ENCODE data around the gene C5orf47. TPM values are rescaled to one million over a fixed set of nuclear protein-coding genes. Genes with fewer than 3 reads are reported as not detected.

C5orf47 gene
- total and polyA plus RNA-seq, 2 donors (not counting 1 experiment from before 2014, with no cell fraction given) = not detected

DNA sequence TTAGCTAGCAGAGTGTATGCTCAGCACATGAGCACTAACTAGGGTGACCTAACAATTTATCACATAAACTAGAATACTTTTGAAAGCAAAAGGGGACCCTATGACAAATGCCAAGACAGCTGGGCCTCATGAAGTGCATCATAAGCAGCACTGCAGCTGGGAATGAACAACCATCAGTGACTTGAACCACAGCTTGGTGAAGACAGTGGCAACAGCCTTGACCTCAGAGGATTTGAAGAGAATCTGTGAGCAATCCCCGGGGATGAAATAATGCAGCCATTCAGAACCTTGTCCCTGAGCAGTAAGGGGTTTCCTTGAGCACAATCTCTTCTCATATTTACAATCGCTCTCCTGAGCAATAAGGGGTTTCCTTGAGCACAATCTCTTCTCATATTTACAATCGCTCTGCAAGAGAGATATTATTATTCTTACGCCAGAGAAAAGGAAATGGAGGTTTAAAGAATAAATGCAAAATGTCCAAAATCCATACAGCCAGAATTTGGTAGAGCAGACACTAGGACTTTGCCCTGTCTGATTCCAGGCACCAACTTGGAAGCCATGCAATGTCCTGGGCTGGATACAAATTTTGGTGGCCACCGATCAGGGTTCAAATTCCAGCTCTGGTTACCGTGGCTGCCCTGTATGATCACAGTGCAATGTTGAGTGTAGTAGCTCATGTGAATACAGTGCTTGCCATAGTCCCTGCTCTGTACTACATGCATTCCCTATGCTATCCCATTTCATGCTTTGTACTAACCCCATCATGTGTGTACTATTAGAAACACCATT, 55.7 kb downstream of the C5orf47 start:
- no peaks in the 10 kb centered on the region for H3K79me2 ChIP-seq (ENCODE audit: control insufficient read depth, insufficient read depth, low read length)
- H2AFZ ChIP-seq (ENCODE audit: low read length) = no peak overlapping the region

GRCh38 chr5:174045470-174046025, 56.6 kb downstream of the C5orf47 start, which contains the start of gene NSG2:
NSG2 (plus strand) TSS chr5:174045706; CDS start chr5:174046756, 1,050 bp downstream.
- no peak within 1 kb of the TSS for H3K4me3 ChIP-seq (replicated peaks in 1 of 4; ENCODE audit: control extremely low read depth in 1 of 4, insufficient read depth in 1 of 4, low read depth in 3 of 4, low read length in 4 of 4)
- no peaks in the 10 kb centered on the region for H3K36me3 ChIP-seq (ENCODE audit: control insufficient read depth, insufficient read depth, low read length)
- H3K79me2 ChIP-seq (ENCODE audit: control insufficient read depth, insufficient read depth, low read length) = no peaks in the 10 kb centered on the region
- no peaks in the 10 kb centered on the region for H3K9me3 ChIP-seq (ENCODE audit: control insufficient read depth, insufficient read depth, low read depth, low read length)
- H3K9ac ChIP-seq (ENCODE audit: insufficient read depth, low read length) = no peak within 1 kb of the TSS
- TF ChIP-seq EZH2 (IDR thresholded peaks at IDR 0.05; ENCODE audit: low read length, missing control alignments) = no peak
- TF ChIP-seq, protein P1, sequence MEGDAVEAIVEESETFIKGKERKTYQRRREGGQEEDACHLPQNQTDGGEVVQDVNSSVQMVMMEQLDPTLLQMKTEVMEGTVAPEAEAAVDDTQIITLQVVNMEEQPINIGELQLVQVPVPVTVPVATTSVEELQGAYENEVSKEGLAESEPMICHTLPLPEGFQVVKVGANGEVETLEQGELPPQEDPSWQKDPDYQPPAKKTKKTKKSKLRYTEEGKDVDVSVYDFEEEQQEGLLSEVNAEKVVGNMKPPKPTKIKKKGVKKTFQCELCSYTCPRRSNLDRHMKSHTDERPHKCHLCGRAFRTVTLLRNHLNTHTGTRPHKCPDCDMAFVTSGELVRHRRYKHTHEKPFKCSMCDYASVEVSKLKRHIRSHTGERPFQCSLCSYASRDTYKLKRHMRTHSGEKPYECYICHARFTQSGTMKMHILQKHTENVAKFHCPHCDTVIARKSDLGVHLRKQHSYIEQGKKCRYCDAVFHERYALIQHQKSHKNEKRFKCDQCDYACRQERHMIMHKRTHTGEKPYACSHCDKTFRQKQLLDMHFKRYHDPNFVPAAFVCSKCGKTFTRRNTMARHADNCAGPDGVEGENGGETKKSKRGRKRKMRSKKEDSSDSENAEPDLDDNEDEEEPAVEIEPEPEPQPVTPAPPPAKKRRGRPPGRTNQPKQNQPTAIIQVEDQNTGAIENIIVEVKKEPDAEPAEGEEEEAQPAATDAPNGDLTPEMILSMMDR (conservative IDR thresholded peaks at IDR 0.05 in 1 of 2, IDR thresholded peaks at IDR 0.05 in 1 of 2; ENCODE audit: low read depth in 1 of 2, low read length in 2 of 2) = peak; percentile 11 to 45
- peak; percentile 78 to 94 for DNase-seq (ENCODE audit: low read depth in 2 of 2)
- no peak within 1 kb of the TSS for H3K27ac ChIP-seq (ENCODE audit: insufficient read depth, low read length)
- no peaks in the 10 kb centered on the region for H3K27me3 ChIP-seq (ENCODE audit: control insufficient read depth, insufficient read depth, low read length)
- H4K20me1 ChIP-seq (ENCODE audit: control insufficient read depth, extremely low read depth, insufficient read depth, low read length) = no peaks in the 10 kb centered on the region
- H2AFZ ChIP-seq (ENCODE audit: low read length) = no peak within 1 kb of the TSS
- H3K4me1 ChIP-seq (ENCODE audit: control insufficient read depth, extremely low read depth, insufficient read depth, low read length) = no peaks in the 10 kb centered on the region
- H3K4me2 ChIP-seq (ENCODE audit: extremely low read depth, insufficient read depth, low read length) = no peak within 1 kb of the TSS

More for the DNA sequence above, 55.7 kb downstream of the C5orf47 start:
- H3K4me1 ChIP-seq (ENCODE audit: control insufficient read depth, extremely low read depth, insufficient read depth, low read length) = no peaks in the 10 kb centered on the region
- H3K4me2 ChIP-seq (ENCODE audit: extremely low read depth, insufficient read depth, low read length) = no peak overlapping the region
- no peak overlapping the region for H3K27ac ChIP-seq (ENCODE audit: insufficient read depth, low read length)
- H3K27me3 ChIP-seq (ENCODE audit: control insufficient read depth, insufficient read depth, low read length) = no peaks in the 10 kb centered on the region
- no peak for TF ChIP-seq EZH2 (IDR thresholded peaks at IDR 0.05; ENCODE audit: low read length, missing control alignments)
- TF ChIP-seq, protein P1 (conservative IDR thresholded peaks at IDR 0.05 in 1 of 2, IDR thresholded peaks at IDR 0.05 in 1 of 2; ENCODE audit: low read depth in 1 of 2, low read length in 2 of 2) = no peak
- no peak for DNase-seq (ENCODE audit: low read depth in 2 of 2)
- no peaks in the 10 kb centered on the region for H4K20me1 ChIP-seq (ENCODE audit: control insufficient read depth, extremely low read depth, insufficient read depth, low read length)
- no peaks in the 10 kb centered on the region for H3K9me3 ChIP-seq (ENCODE audit: control insufficient read depth, insufficient read depth, low read depth, low read length)
- no peak overlapping the region for H3K9ac ChIP-seq (ENCODE audit: insufficient read depth, low read length)
- no peak overlapping the region for H3K4me3 ChIP-seq (replicated peaks in 1 of 4; ENCODE audit: control extremely low read depth in 1 of 4, insufficient read depth in 1 of 4, low read depth in 3 of 4, low read length in 4 of 4)
- H3K36me3 ChIP-seq (ENCODE audit: control insufficient read depth, insufficient read depth, low read length) = no peaks in the 10 kb centered on the region

DNA sequence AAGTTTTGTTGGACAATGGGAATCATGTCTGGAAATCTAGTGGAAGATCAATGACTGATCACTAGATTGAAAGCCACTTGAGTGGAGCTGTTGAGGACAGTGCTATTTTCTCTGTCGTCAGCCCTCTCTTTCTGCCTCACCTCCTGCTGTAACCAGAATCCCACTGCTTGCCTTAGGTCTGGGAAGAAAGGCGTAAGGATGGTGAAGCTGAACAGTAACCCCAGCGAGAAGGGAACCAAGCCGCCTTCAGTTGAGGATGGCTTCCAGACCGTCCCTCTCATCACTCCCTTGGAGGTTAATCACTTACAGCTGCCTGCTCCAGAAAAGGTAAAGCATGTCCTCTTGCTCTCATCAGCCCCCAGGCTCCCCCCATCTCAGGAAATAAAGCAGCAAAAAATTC, 57.6 kb downstream of the C5orf47 start:
- no peak for DNase-seq (ENCODE audit: low read depth in 2 of 2)
- no peaks in the 10 kb centered on the region for H3K9me3 ChIP-seq (ENCODE audit: control insufficient read depth, insufficient read depth, low read depth, low read length)
- H3K4me3 ChIP-seq (replicated peaks in 1 of 4; ENCODE audit: control extremely low read depth in 1 of 4, insufficient read depth in 1 of 4, low read depth in 3 of 4, low read length in 4 of 4) = no peak overlapping the region
- H2AFZ ChIP-seq (ENCODE audit: low read length) = no peak overlapping the region
- no peaks in the 10 kb centered on the region for H3K79me2 ChIP-seq (ENCODE audit: control insufficient read depth, insufficient read depth, low read length)
- H3K4me1 ChIP-seq (ENCODE audit: control insufficient read depth, extremely low read depth, insufficient read depth, low read length) = no peaks in the 10 kb centered on the region
- H3K27ac ChIP-seq (ENCODE audit: insufficient read depth, low read length) = no peak overlapping the region
- H4K20me1 ChIP-seq (ENCODE audit: control insufficient read depth, extremely low read depth, insufficient read depth, low read length) = no peaks in the 10 kb centered on the region
- no peak overlapping the region for H3K4me2 ChIP-seq (ENCODE audit: extremely low read depth, insufficient read depth, low read length)
- H3K27me3 ChIP-seq (ENCODE audit: control insufficient read depth, insufficient read depth, low read length) = no peaks in the 10 kb centered on the region
- no peak for TF ChIP-seq EZH2 (IDR thresholded peaks at IDR 0.05; ENCODE audit: low read length, missing control alignments)
- TF ChIP-seq, protein P1 (conservative IDR thresholded peaks at IDR 0.05 in 1 of 2, IDR thresholded peaks at IDR 0.05 in 1 of 2; ENCODE audit: low read depth in 1 of 2, low read length in 2 of 2) = no peak
- H3K36me3 ChIP-seq (ENCODE audit: control insufficient read depth, insufficient read depth, low read length) = no peaks in the 10 kb centered on the region
- no peak overlapping the region for H3K9ac ChIP-seq (ENCODE audit: insufficient read depth, low read length)

Data from fibroblast of lung (primary cell).